ENCODE results near the gene SPTSSB.

The SPTSSB gene, protein sequence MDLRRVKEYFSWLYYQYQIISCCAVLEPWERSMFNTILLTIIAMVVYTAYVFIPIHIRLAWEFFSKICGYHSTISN

GRCh38 chr3:161371441-161372320 lies at the start of gene SPTSSB:
Gene SPTSSB (minus strand): TSS chr3:161371517. CDS start chr3:161346323, 25,194 bp downstream.
- DNase-seq (ENCODE audit: low spot score): peak; percentile 85

GRCh38 chr3:161420746-161421145 lies 49.4 kb upstream of the SPTSSB start:
- DNase-seq (ENCODE audit: low spot score): no peak

GRCh38 chr3:161419555-161420333 lies 48.4 kb upstream of the SPTSSB start:
- DNase-seq (ENCODE audit: low spot score): no peak

GRCh38 chr3:161415506-161416231 lies 44.4 kb upstream of the SPTSSB start:
- DNase-seq (ENCODE audit: low spot score): no peak

GRCh38 chr3:161414907-161415306 lies 43.6 kb upstream of the SPTSSB start:
- no peak for DNase-seq (ENCODE audit: low spot score)

GRCh38 chr3:161413855-161414210 lies 42.5 kb upstream of the SPTSSB start:
- no peak for DNase-seq (ENCODE audit: low spot score)

DNA sequence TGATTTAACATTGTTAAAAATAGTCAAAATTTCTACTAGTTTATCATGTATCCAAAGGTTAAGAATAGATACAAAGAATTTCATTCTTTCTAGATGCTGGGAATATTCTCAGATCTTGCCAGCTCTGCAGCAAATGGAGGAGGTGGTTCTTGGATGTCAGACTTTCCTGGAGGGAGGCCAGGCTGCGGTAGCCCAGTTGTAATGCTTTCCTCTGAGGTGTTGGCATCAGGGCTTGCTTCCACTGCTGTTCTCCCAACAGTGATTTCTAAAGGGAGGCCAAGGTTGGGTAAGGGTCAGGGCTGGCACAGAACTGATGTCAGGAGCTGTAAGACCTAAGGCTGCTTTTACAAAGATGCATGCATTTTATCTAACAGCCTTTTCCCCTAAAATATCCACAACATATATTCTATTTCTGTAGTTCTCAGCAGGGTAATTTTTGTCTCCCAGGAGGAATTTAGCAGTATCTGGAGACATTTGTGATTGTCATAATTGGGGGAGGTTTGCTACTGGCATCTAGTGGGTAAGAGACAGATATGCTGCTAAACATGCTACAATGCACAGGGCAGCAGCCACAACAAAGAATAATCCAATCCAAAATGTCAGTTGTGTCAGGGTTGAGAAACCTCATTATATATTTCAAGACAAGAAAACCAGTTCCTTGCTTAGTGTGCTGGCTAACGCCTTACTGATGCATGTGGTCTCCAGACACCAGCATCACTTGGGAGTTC lies 42.0 kb upstream of the SPTSSB start:
- DNase-seq (ENCODE audit: low spot score): no peak

- DNase-seq (ENCODE audit: low spot score): no peak
These were observed 40.8 kb upstream of the SPTSSB start for GRCh38 chr3:161412123-161412522.

DNA sequence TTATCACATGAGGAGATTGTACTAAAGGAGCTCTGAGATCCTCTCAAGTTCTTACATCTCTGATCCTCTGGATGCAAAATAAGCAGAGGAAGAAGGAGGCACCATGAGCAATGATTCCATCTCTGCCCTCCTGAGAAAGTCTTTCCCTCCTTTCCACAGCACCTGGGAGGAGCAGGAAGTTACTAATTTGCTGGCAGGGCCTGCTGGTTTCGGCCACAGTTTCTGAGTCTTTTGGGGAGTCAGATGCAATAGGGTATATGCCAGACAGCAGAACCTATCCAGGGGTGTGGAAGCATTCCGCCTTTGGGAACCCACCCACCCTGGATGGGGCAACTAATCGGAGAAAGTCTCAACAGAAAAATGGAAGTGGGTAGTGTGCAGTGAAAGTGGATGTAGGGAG lies 38.5 kb upstream of the SPTSSB start:
- no peak for DNase-seq (ENCODE audit: low spot score)

DNA sequence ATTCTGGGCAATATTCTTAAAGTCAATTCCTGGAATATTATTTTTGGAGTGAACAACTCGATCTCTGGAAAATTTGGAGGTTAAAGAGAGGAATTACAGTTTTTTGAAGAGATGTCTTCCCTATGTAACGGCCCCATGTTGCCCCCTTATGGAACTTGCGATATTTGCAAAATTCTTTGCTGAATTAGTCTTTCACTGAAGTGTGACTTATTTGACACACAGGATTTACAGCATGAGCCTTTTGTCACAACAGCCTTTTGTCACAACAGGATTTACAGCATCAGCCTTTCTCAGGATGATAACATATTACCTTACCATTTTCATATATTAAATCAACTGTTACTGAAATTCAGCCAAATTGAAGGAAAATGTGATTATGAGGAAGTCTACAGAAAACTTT lies 37.8 kb upstream of the SPTSSB start:
- DNase-seq (ENCODE audit: low spot score): no peak

DNA sequence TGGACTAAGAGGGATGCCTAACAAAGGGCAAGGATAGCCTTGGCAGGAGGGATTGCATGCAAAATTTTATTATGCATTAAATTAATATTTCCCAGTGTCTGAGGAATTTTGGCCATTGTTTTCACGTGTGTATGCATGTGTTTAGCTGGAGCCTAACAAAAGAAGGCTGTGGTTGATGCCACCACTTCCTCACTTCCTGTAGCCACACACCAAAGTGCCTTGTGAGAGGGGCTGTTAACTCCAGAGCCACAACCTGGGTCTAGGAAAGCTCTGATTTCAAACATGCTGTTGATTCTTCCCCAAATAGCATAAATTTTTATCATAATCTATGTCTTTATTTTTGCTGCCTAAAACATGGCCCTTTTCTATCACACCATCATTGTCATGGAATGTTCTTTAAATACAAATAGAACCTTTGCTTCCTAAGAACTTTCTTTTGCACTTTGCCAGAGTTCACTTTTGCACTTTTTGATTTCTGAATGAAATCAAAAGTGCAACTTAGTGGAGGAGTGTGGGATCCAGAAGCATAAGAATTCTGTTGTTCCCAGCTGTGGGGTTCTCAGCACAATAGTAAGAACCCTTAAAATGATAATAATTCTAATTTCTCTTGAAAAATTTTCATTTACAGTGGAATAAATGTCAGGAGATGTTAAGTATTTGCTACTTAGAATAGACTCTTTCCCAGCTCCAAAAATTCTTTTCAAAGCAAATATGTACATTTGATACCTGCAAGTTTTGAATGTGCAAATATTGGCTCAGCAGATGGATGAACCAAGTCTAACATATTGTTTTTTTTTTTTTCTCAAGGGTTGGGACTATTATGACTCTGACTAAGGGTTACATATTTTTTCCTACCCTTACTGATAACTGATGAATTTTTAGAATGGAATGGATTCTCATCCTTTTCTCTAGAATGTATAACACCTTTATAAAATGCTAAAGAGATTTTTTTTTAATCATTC lies 35.6 kb upstream of the SPTSSB start:
- no peak for DNase-seq (ENCODE audit: low spot score)

DNA sequence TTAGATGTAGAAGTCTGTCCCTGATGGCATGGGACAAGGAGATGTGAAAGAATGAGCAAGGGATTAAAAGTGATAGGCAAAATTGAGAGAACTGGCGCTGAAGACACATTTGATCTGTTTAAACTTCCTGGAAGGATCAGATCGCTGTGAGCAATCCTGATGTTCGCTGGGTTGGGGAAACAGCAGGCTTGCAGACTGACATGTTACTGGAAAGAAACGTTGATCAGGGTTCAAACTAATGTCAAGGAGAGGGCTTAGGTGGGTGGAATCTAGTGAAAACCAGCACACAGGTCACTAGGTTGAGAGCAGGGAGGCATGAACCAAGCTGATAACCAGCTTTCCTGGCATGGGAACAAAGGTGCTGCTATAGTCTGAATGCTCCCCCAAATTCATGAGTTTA lies 34.5 kb upstream of the SPTSSB start:
- no peak for DNase-seq (ENCODE audit: low spot score)

GRCh38 chr3:161405087-161405486 lies 33.8 kb upstream of the SPTSSB start:
- no peak for DNase-seq (ENCODE audit: low spot score)

- no peak for DNase-seq (ENCODE audit: low spot score)
These were observed 31.9 kb upstream of the SPTSSB start for GRCh38 chr3:161403251-161403650.

DNA sequence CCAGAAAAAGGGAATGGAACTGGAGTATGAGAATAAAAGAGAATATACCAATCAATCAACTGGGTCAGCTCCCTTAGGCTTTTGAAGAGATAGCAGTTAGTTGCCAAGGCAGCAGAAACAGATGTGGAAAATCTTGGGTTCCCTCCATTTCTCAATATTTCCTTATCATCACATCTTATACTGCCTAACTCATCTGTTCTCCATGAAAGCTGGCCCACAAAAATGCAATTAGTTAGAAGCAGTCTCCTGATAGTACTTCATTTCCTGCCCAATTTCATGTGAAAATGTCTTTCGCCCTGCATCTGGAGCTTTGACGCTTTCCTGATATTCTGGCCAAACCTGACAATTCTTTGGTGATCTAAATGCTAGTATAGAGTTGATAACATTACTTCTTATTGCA lies 30.1 kb upstream of the SPTSSB start:
- DNase-seq (ENCODE audit: low spot score): no peak

- DNase-seq (ENCODE audit: low spot score): no peak
These were observed 29.3 kb upstream of the SPTSSB start for GRCh38 chr3:161400650-161401049.

GRCh38 chr3:161395115-161396012 lies 24.0 kb upstream of the SPTSSB start:
- no peak for DNase-seq (ENCODE audit: low spot score)

GRCh38 chr3:161393803-161394202 lies 22.5 kb upstream of the SPTSSB start:
- DNase-seq (ENCODE audit: low spot score): no peak

DNA sequence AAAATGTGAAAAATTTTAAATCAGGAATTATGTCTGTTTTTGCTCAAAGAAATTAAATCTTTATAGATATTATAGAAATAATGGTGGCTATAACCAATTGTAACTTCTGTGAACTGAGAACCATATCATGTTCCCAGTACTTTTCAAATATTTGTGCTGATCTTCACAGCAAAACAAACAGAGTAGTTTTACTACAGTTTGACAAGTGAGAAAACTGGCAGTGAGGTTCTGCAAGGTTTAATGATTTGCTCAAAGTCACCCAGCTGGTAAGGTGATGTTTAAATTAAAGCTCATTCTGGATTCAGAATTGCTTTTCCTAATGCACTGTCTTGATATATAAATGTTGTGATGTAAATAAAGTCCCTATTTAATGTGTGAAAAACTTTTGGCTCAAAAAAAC lies 22.0 kb upstream of the SPTSSB start:
- DNase-seq (ENCODE audit: low spot score): no peak

- DNase-seq (ENCODE audit: low spot score): no peak
These were observed 21.5 kb upstream of the SPTSSB start for GRCh38 chr3:161392853-161393252.
